SH-SY5Y (cell line): ENCODE data around the gene CREB3L2.

Experiments
- GATA2 ChIP-seq: IDR thresholded peaks from 2 replicates; pipeline ENCODE4 v1.6.1; 2011; ENCODE audit warnings: mild to moderate bottlenecking, low read depth, low read length
- GATA3 ChIP-seq: IDR thresholded peaks from 2 replicates; pipeline ENCODE4 v1.6.1; 2011; ENCODE audit warnings: low read depth, mild to moderate bottlenecking, low read length, moderate library complexity

GRCh38 chr7:137989590-137989989, 12.3 kb downstream of the CREB3L2 start:
- no peak for TF ChIP-seq GATA2
- no peak for TF ChIP-seq GATA3
